ENCODE data around the gene CFDP1. TPM values are rescaled to one million over a fixed set of nuclear protein-coding genes. Genes with fewer than 3 reads are reported as not detected.

Gene CFDP1
- total and polyA plus RNA-seq, 2 donors (not counting 1 experiment from before 2014, with no cell fraction given): 6.3 to 42.8 TPM

- Histone ChIP-seq H3K4me1 (ENCODE audit: control insufficient read depth in 2 of 2, insufficient read depth in 2 of 2, low read length in 2 of 2) (no peaks in the 10 kb centered on the region), H3K36me3 (replicated peaks in 1 of 2; ENCODE audit: control extremely low read depth in 1 of 2, control insufficient read depth in 1 of 2, extremely low read depth in 1 of 2, insufficient read depth in 2 of 2, low read length in 1 of 2) (peaks cover 0 to 29% of the 10 kb centered on the region in 2 experiments), H3K79me2 (ENCODE audit: control insufficient read depth, insufficient read depth, low read length) (no peaks in the 10 kb centered on the region), H3K9ac (ENCODE audit: low read length) (no peak overlapping the region), H3K27me3 (replicated peaks in 1 of 4; ENCODE audit: control extremely low read depth in 1 of 4, control insufficient read depth in 3 of 4, insufficient read depth in 4 of 4, low read length in 3 of 4) (peaks cover 0 to 4% (median 0%) of the 10 kb centered on the region in 4 experiments), H2AFZ (ENCODE audit: insufficient read depth, low read depth, low read length, poor library complexity, severe bottlenecking) (no peak overlapping the region), H4K20me1 (ENCODE audit: control insufficient read depth, insufficient read depth, low read length, poor library complexity, severe bottlenecking) (no peaks in the 10 kb centered on the region), H3K9me3 (ENCODE audit: control extremely low read depth in 1 of 3, control insufficient read depth in 2 of 3, insufficient read depth in 1 of 3, low read length in 2 of 3) (peaks cover 0 to 1% (median 0%) of the 10 kb centered on the region in 3 donors), H3K4me3 (ENCODE audit: control extremely low read depth in 1 of 5, extremely low read depth in 1 of 5, insufficient read depth in 1 of 5, low read depth in 2 of 5, low read length in 4 of 5) (no peak overlapping the region), H3K4me2 (replicated peaks; ENCODE audit: low read depth, low read length, poor library complexity, severe bottlenecking) (no peak overlapping the region), H3K27ac (ENCODE audit: low read length in 2 of 2) (no peak overlapping the region)
- H3K9me3 Mint-ChIP-seq (ENCODE audit: insufficient read depth): no peaks in the 10 kb centered on the region
- intact Hi-C loops (cut with micrococcal nuclease): no loop called here
- H3K27ac Mint-ChIP-seq: no peak overlapping the region
- DNase-seq (no peak), ATAC-seq (ENCODE audit: low read depth) (no peak)
- H3K27me3 Mint-ChIP-seq: no peaks in the 10 kb centered on the region
- no peaks in the 10 kb centered on the region for H3K4me1 Mint-ChIP-seq
- POLR2A ChIA-PET: interaction anchor here (0.6 kb wide), 1 partner anchor 21 kb away, joined by 4 read pairs; no protein-coding TSS in a partner anchor
- CTCF ChIA-PET: interaction anchor here (0.6 kb wide), 1 partner anchor 74 kb away, joined by 4 read pairs; no protein-coding TSS in a partner anchor
- no peak overlapping the region for H3K4me3 Mint-ChIP-seq
- TF ChIP-seq CTCF (IDR thresholded peaks at IDR 0.05): no peak
- 96% methylated on average over 4 of the region's 4 CpGs for WGBS (ENCODE audit: insufficient coverage)
These were observed 140.1 kb downstream of the CFDP1 start for GRCh38 chr16:75293173-75293572.

- ATAC-seq (ENCODE audit: low read depth) (no peak), DNase-seq (no peak)
- POLR2A ChIA-PET: interaction anchor here (0.6 kb wide), 1 partner anchor 20 kb away, joined by 4 read pairs; no protein-coding TSS in a partner anchor
- Histone ChIP-seq H3K4me2 (replicated peaks; ENCODE audit: low read depth, low read length, poor library complexity, severe bottlenecking) (no peak overlapping the region), H3K27ac (ENCODE audit: low read length in 2 of 2) (no peak overlapping the region), H3K4me3 (ENCODE audit: control extremely low read depth in 1 of 5, extremely low read depth in 1 of 5, insufficient read depth in 1 of 5, low read depth in 2 of 5, low read length in 4 of 5) (no peak overlapping the region), H4K20me1 (ENCODE audit: control insufficient read depth, insufficient read depth, low read length, poor library complexity, severe bottlenecking) (no peaks in the 10 kb centered on the region), H3K79me2 (ENCODE audit: control insufficient read depth, insufficient read depth, low read length) (no peaks in the 10 kb centered on the region), H3K36me3 (replicated peaks in 1 of 2; ENCODE audit: control extremely low read depth in 1 of 2, control insufficient read depth in 1 of 2, extremely low read depth in 1 of 2, insufficient read depth in 2 of 2, low read length in 1 of 2) (peaks cover 0 to 26% of the 10 kb centered on the region in 2 experiments), H3K27me3 (replicated peaks in 1 of 4; ENCODE audit: control extremely low read depth in 1 of 4, control insufficient read depth in 3 of 4, insufficient read depth in 4 of 4, low read length in 3 of 4) (peaks cover 0 to 4% (median 0%) of the 10 kb centered on the region in 4 experiments), H3K4me1 (ENCODE audit: control insufficient read depth in 2 of 2, insufficient read depth in 2 of 2, low read length in 2 of 2) (no peaks in the 10 kb centered on the region), H3K9ac (ENCODE audit: low read length) (no peak overlapping the region), H3K9me3 (ENCODE audit: control extremely low read depth in 1 of 3, control insufficient read depth in 2 of 3, insufficient read depth in 1 of 3, low read length in 2 of 3) (peaks cover 0 to 3% (median 0%) of the 10 kb centered on the region in 3 donors), H2AFZ (ENCODE audit: insufficient read depth, low read depth, low read length, poor library complexity, severe bottlenecking) (no peak overlapping the region)
- no peaks in the 10 kb centered on the region for H3K4me1 Mint-ChIP-seq
- WGBS (ENCODE audit: insufficient coverage): 92% methylated on average over 3 of the region's 3 CpGs
- intact Hi-C loops (cut with micrococcal nuclease): no loop called here
- H3K27me3 Mint-ChIP-seq: no peaks in the 10 kb centered on the region
- H3K9me3 Mint-ChIP-seq (ENCODE audit: insufficient read depth): no peaks in the 10 kb centered on the region
- no peak for TF ChIP-seq EZH2 (IDR thresholded peaks at IDR 0.05; ENCODE audit: borderline replicate concordance, insufficient read depth, low read depth, low read length, poor library complexity, severe bottlenecking)
- CTCF ChIA-PET: interaction anchor here (1.2 kb wide), 1 partner anchor 93 kb away, joined by 3 read pairs; no protein-coding TSS in a partner anchor
- no peak overlapping the region for H3K4me3 Mint-ChIP-seq
- H3K27ac Mint-ChIP-seq: no peak overlapping the region
These were observed 140.6 kb downstream of the CFDP1 start for GRCh38 chr16:75292691-75293090.

Measured in B cell (primary cell).